ENCODE measurements around the gene KCP. TPM values are rescaled to one million over a fixed set of nuclear protein-coding genes. Genes with fewer than 3 reads are reported as not detected.
"Not testable (repeated sequence)": the region's sequence is repeated elsewhere in the genome, so short reads cannot be mapped to it uniquely, and the experiment has no call there.

Gene KCP
- polyA plus RNA-seq, 3 donors: 0.11 to 0.16 TPM; not detected in 1

DNA sequence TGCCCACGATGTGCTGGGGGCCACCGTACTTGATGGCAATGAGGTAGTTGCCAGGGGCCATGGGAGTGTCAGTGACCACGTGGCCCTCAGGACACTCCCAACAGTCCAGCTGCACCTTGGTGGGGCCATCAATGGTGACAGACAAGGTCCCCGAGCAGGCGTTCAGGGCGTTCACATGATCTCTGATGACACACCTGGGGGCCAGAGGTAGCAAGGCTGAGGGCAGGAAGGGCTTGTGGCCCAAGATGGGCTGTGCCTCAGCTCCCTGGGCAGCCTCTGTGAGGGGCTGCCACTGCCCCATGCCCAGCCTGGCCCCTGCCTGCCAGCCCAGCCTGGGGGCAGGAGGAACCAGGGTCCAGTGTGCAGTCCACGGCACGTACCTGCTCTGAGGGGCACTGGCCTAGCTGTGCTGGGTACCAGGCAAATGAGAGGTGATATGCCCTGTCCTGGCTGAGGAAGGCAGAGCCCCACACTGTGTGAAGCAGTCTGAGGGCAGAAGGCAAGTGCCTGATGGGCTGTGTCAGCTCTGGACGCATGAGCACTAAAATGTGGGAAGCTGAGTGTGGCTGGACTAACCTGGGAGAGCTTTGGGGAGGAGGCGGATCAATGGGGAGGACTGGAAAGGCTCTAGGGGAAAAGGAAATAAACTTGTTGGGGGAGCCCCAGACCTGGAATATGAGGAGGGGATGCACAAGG lies 3.5 kb upstream of the KCP start:
- Mint-ChIP-seq H3K27me3 (ENCODE audit: low read depth in 3 of 3) (peaks cover 55 to 75% (median 62%) of the 10 kb centered on the region in 3 donors), H3K36me3 (peaks cover 4 to 22% of the 10 kb centered on the region in 2 donors), H3K27ac (no peak overlapping the region), H3K9me3 (peaks cover 2 to 18% (median 9%) of the 10 kb centered on the region in 7 donors), H3K4me1 (peaks cover 36% of the 10 kb centered on the region), H3K4me3 (peak overlapping the region in 1 of 2 donors; percentile 82)
- WGBS (ENCODE audit: insufficient coverage): 93% methylated on average over 10 of the region's 10 CpGs
- H3K9ac ChIP-seq (ENCODE audit: insufficient read depth, low read length, poor library complexity, severe bottlenecking): no peak overlapping the region
- peaks cover 0 to 3% of the 10 kb centered on the region in 2 donors for H3K9me3 ChIP-seq (replicated peaks in 1 of 2; ENCODE audit: control insufficient read depth in 1 of 2, insufficient read depth in 1 of 2, low read length in 2 of 2)
- no peaks in the 10 kb centered on the region for H4K20me1 ChIP-seq (ENCODE audit: insufficient read depth, low read length)
- no peak overlapping the region for H2AFZ ChIP-seq (ENCODE audit: insufficient read depth, low read depth, low read length, poor library complexity, severe bottlenecking)
- no peak for DNase-seq
- H3K36me3 ChIP-seq (replicated peaks in 1 of 2; ENCODE audit: control insufficient read depth in 1 of 2, insufficient read depth in 2 of 2, low read length in 2 of 2): no peaks in the 10 kb centered on the region
- no peak overlapping the region for H3K4me3 ChIP-seq (replicated peaks in 1 of 3; ENCODE audit: low read depth in 2 of 3, low read length in 3 of 3)
- no peaks in the 10 kb centered on the region for H3K79me2 ChIP-seq (ENCODE audit: insufficient read depth, low read length)
- peaks cover 17 to 58% of the 10 kb centered on the region in 2 donors for H3K27me3 ChIP-seq (ENCODE audit: control insufficient read depth in 2 of 2, insufficient read depth in 2 of 2, low read length in 2 of 2)
- TF ChIP-seq, protein P1, sequence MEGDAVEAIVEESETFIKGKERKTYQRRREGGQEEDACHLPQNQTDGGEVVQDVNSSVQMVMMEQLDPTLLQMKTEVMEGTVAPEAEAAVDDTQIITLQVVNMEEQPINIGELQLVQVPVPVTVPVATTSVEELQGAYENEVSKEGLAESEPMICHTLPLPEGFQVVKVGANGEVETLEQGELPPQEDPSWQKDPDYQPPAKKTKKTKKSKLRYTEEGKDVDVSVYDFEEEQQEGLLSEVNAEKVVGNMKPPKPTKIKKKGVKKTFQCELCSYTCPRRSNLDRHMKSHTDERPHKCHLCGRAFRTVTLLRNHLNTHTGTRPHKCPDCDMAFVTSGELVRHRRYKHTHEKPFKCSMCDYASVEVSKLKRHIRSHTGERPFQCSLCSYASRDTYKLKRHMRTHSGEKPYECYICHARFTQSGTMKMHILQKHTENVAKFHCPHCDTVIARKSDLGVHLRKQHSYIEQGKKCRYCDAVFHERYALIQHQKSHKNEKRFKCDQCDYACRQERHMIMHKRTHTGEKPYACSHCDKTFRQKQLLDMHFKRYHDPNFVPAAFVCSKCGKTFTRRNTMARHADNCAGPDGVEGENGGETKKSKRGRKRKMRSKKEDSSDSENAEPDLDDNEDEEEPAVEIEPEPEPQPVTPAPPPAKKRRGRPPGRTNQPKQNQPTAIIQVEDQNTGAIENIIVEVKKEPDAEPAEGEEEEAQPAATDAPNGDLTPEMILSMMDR (IDR thresholded peaks at IDR 0.05): no peak
- no peak overlapping the region for H3K4me2 ChIP-seq (replicated peaks; ENCODE audit: extremely low read depth, low read length, poor library complexity, severe bottlenecking)
- intact Hi-C loops (cut with micrococcal nuclease): no loop called here
- H3K4me1 ChIP-seq (ENCODE audit: control insufficient read depth in 1 of 2, insufficient read depth in 2 of 2, low read length in 2 of 2): peaks cover 24 to 35% of the 10 kb centered on the region in 2 donors
- H3K27ac ChIP-seq (ENCODE audit: low read depth in 1 of 2, low read length in 2 of 2): no peak overlapping the region

DNA sequence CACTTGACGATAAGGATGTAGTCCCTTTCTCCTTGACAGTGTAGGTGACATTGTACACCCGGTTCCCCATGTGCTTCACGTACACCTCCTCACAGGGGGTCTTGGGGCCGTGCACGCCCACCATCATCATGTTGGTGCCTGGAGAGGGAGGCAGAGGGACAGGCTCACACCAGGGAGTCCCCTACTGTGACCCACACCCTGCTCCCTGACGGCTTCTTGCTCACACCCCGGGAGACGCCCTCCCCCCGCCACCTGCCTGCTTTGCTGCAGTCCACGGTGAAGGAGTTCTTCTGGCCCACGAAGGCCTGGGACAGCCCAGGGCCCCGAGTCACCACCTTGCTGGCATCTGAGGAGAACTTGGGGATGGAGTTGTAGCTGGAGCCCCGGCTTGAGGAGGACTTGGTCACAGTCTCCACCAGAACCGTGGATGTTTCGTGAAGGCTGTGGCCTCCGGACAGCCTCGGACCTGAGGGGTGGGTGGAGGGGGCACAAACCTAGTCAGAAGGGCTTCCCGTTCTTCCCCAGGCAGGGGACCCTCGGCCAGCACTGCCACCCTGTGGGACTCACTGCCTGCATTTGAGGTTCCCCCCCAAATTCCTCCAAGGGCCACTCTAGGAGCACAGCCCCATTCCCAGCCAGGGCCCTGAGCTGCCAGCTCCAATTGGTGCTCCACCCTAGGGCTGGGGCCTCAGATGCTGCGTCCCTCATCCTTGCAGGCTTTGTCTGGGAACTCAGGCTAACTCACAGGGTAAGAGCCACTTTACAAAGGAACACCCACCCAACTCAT lies 2.4 kb upstream of the KCP start:
- H3K27me3 ChIP-seq (ENCODE audit: control insufficient read depth in 2 of 2, insufficient read depth in 2 of 2, low read length in 2 of 2): peaks cover 17 to 66% of the 10 kb centered on the region in 2 donors
- H3K27me3 Mint-ChIP-seq (ENCODE audit: low read depth in 3 of 3): peaks cover 58 to 81% (median 64%) of the 10 kb centered on the region in 3 donors
- H3K9ac ChIP-seq (ENCODE audit: insufficient read depth, low read length, poor library complexity, severe bottlenecking); intact Hi-C loops (cut with micrococcal nuclease); H3K4me3 ChIP-seq (replicated peaks in 1 of 3; ENCODE audit: low read depth in 2 of 3, low read length in 3 of 3); H3K4me2 ChIP-seq (replicated peaks; ENCODE audit: extremely low read depth, low read length, poor library complexity, severe bottlenecking); H3K27ac Mint-ChIP-seq; H3K36me3 ChIP-seq (replicated peaks in 1 of 2; ENCODE audit: control insufficient read depth in 1 of 2, insufficient read depth in 2 of 2, low read length in 2 of 2); H3K79me2 ChIP-seq (ENCODE audit: insufficient read depth, low read length); DNase-seq; H3K27ac ChIP-seq (ENCODE audit: low read depth in 1 of 2, low read length in 2 of 2); H3K4me3 Mint-ChIP-seq; H2AFZ ChIP-seq (ENCODE audit: insufficient read depth, low read depth, low read length, poor library complexity, severe bottlenecking); H3K9me3 ChIP-seq (replicated peaks in 1 of 2; ENCODE audit: control insufficient read depth in 1 of 2, insufficient read depth in 1 of 2, low read length in 2 of 2); H4K20me1 ChIP-seq (ENCODE audit: insufficient read depth, low read length): not testable (repeated sequence)
- H3K4me1 ChIP-seq (ENCODE audit: control insufficient read depth in 1 of 2, insufficient read depth in 2 of 2, low read length in 2 of 2): peaks cover 24 to 35% of the 10 kb centered on the region in 2 donors
- H3K9me3 Mint-ChIP-seq: peaks cover 2 to 18% (median 9%) of the 10 kb centered on the region in 7 donors
- WGBS (ENCODE audit: insufficient coverage): 70% methylated on average over 2 of the region's 20 CpGs
- peaks cover 36% of the 10 kb centered on the region for H3K4me1 Mint-ChIP-seq
- H3K36me3 Mint-ChIP-seq: peaks cover 4 to 22% of the 10 kb centered on the region in 2 donors

Measured in CD14-positive monocyte (primary cell).